HepG2 (cell line): Measurements from ENCODE around the gene TBC1D14. TPM values are rescaled to one million over a fixed set of nuclear protein-coding genes. Genes with fewer than 3 reads are reported as not detected.
A peak's percentile ranks its signal among the peaks of the same experiment; 100 is the strongest.

Source experiments
- ATAC-seq: fragments of 200-7000 bp; cut with Tn5 transposase; 3 replicates; pipeline ENCODE4 v1.9.1; 2020; ENCODE audit warnings: mild to moderate bottlenecking, moderate library complexity
- BruUV-seq: library from RNA; stranded (reverse); fragments of 400-500 nt; replicated peaks from 2 replicates; lab custom pipeline; 2021; lab: Mats Ljungman, UMichigan
- CTCF ChIA-PET: fragments of 300-600 bp; formaldehyde crosslinking; extraction: SDS; loops from one replicate; lab custom pipeline; 2021; ENCODE audit warnings: low total read pairs, inconsistent platforms, low intra/inter-chr PET ratio; lab: Yijun Ruan, JAX
- POLR2A ChIA-PET: fragments of 350-600 bp; sonication (Branson Sonifier 250); formaldehyde crosslinking; loops from one replicate; lab custom pipeline; 2020; ENCODE audit warnings: antibody characterized with exemption, inconsistent platforms; lab: Yijun Ruan, JAX
- DNase-seq: peaks from one replicate; pipeline ENCODE4 v3.0.0-alpha.2; 2015; ENCODE audit warnings: low spot score
- FAIRE-seq: peaks from 3 replicates; lab custom pipeline; 2011; peaks lifted over from hg19 to GRCh38; lab: Jason Lieb, UNC
- H2AFZ ChIP-seq: one replicate; pipeline ENCODE4 v1.6.1; 2011; ENCODE audit warnings: low read length, inconsistent platforms
- H3K27ac ChIP-seq: fragments of 300-600 bp; 3 replicates; pipeline ENCODE4 v1.8.0; 2011; ENCODE audit warnings: mixed run types, mild to moderate bottlenecking, mixed read lengths, low read length, inconsistent platforms; ENCODE audit not compliant: insufficient read depth; ENCODE audit errors: extremely low read length
- H3K27me3 ChIP-seq, 2 experiments: fragments of 200-600 bp in 1 of 2; 2 replicates in 1 of 2; 3 replicates in 1 of 2; pipeline versions ENCODE4 v1.6.0 to v1.8.0; 2011; ENCODE audit warnings: low read length in 2 of 2, mild to moderate bottlenecking in 2 of 2, moderate library complexity in 2 of 2, inconsistent platforms in 1 of 2; ENCODE audit not compliant: insufficient read depth in 2 of 2, control insufficient read depth in 1 of 2
- H3K36me3 ChIP-seq, 2 experiments: fragments of 200-600 bp in 1 of 2; replicated peaks in 1 of 2; 2 replicates in 1 of 2; 3 replicates in 1 of 2; pipeline versions ENCODE4 v1.5.1 to v1.8.0; 2011; ENCODE audit warnings: low read length in 2 of 2, inconsistent platforms in 1 of 2; ENCODE audit not compliant: insufficient read depth in 2 of 2, control insufficient read depth in 1 of 2
- H3K4me1 ChIP-seq: 2 replicates; pipeline ENCODE4 v1.5.1; 2012; ENCODE audit warnings: low read length, inconsistent platforms; ENCODE audit not compliant: insufficient read depth
- H3K4me2 ChIP-seq: 2 replicates; pipeline ENCODE4 v1.6.0; 2011; ENCODE audit warnings: low read depth, low read length, inconsistent platforms
- H3K4me3 ChIP-seq, 3 experiments: fragments of 200-600 bp in 1 of 3; sonication (generic), shearing (Covaris generic) in 1 of 3; replicated peaks in 1 of 3; 2 replicates each; pipeline ENCODE4 v1.5.1; 2011 to 2016; ENCODE audit warnings: low read length in 3 of 3, inconsistent platforms in 2 of 3, low read depth in 2 of 3, mild to moderate bottlenecking in 2 of 3, control low read depth in 1 of 3, mixed read lengths in 1 of 3; ENCODE audit not compliant: insufficient read depth in 1 of 3
- H3K79me2 ChIP-seq: one replicate; pipeline ENCODE4 v1.6.1; 2011; ENCODE audit warnings: low read length, inconsistent platforms; ENCODE audit not compliant: insufficient read depth
- H3K9ac ChIP-seq: 2 replicates; pipeline ENCODE4 v1.6.0; 2011; ENCODE audit warnings: mild to moderate bottlenecking, low read depth, low read length, inconsistent platforms; ENCODE audit not compliant: insufficient read depth
- H3K9me3 ChIP-seq: 2 replicates; pipeline ENCODE4 v1.5.1; 2012; ENCODE audit warnings: mild to moderate bottlenecking, low read length
- H4K20me1 ChIP-seq: 2 replicates; pipeline ENCODE4 v1.6.0; 2011; ENCODE audit warnings: inconsistent platforms, mild to moderate bottlenecking, low read length, moderate library complexity; ENCODE audit not compliant: insufficient read depth
- AGO2 ChIP-seq: fragments of 200-400 bp; formaldehyde crosslinking; optimal IDR thresholded peaks from 2 replicates; pipeline ENCODE3; 2017; ENCODE audit warnings: mild to moderate bottlenecking, low read depth, low read length, moderate library complexity
- HDAC1 ChIP-seq: sonication (generic); formaldehyde crosslinking; IDR thresholded peaks from 2 replicates; pipeline ENCODE4 v1.5.1; 2020; ENCODE audit warnings: mild to moderate bottlenecking, missing genetic modification reagents
- HNF4G ChIP-seq, 2 experiments: sonication (generic) in 1 of 2; formaldehyde crosslinking in 1 of 2; IDR thresholded peaks; 2 replicates each; pipeline versions ENCODE4 v1.4.0 to v1.6.1; 2011 to 2020; ENCODE audit warnings: borderline replicate concordance in 2 of 2, low read depth in 2 of 2, mild to moderate bottlenecking in 2 of 2, low read length in 1 of 2, missing genetic modification reagents in 1 of 2, moderate library complexity in 1 of 2
- MAFK ChIP-seq, 2 experiments: IDR thresholded peaks in 1 of 2; conservative IDR thresholded peaks in 1 of 2; 2 replicates each; pipeline ENCODE4 v1.6.1; 2011; ENCODE audit warnings: improper control_type of control experiment in 2 of 2, low read length in 2 of 2
- TCF12 ChIP-seq, 2 experiments: fragments of 450-650 bp in 1 of 2; sonication (generic) in 1 of 2; formaldehyde crosslinking in 1 of 2; IDR thresholded peaks; 2 replicates each; pipeline versions ENCODE4 v1.6.1 to v1.8.0; 2017 to 2022; ENCODE audit warnings: antibody characterized with exemption in 1 of 2, mild to moderate bottlenecking in 1 of 2, missing genetic modification reagents in 1 of 2, moderate library complexity in 1 of 2
- U2AF2 ChIP-seq: fragments of 200-400 bp; formaldehyde crosslinking; IDR thresholded peaks from 2 replicates; pipeline ENCODE4 v1.6.1; 2017; ENCODE audit warnings: low read depth, mild to moderate bottlenecking, low read length
- ZNF430 ChIP-seq: sonication (generic); formaldehyde crosslinking; IDR thresholded peaks from 2 replicates; pipeline ENCODE4 v1.9.0; 2021; ENCODE audit warnings: mild to moderate bottlenecking, missing genetic modification reagents
- ZNF570 ChIP-seq: sonication (generic); formaldehyde crosslinking; IDR thresholded peaks from 2 replicates; pipeline ENCODE4 v1.4.0; 2020; ENCODE audit warnings: mild to moderate bottlenecking, missing genetic modification reagents, borderline replicate concordance
- ZNF75D ChIP-seq: sonication (generic); formaldehyde crosslinking; IDR thresholded peaks from 2 replicates; pipeline ENCODE4 v1.8.1; 2023; ENCODE audit warnings: missing genetic modification reagents, mild to moderate bottlenecking, borderline replicate concordance
- ZNF772 ChIP-seq: sonication (generic); formaldehyde crosslinking; IDR thresholded peaks from 2 replicates; pipeline ENCODE4 v1.5.0; 2020; ENCODE audit warnings: mild to moderate bottlenecking, missing genetic modification reagents
- ZNF792 ChIP-seq: IDR thresholded peaks from 2 replicates; pipeline ENCODE4 v1.6.1; 2016
- WGBS: methylation state at CpG from one replicate; pipeline ENCODE4 v1.1.6; 2017; ENCODE audit warnings: low lambda C conversion rate; 5-methylcytosine and 5-hydroxymethylcytosine counted together
- in situ Hi-C: cut with HindIII; loops from 2 replicates; pipeline ENCODE4 v1.10.0; 2017; ENCODE audit warnings: low pct_unique_long_range_greater_than_20kb; ENCODE audit not compliant: extremely low pct_ligation_motif_present
- intact Hi-C: fragments of 100-400 bp; cut with micrococcal nuclease; formaldehyde crosslinking; loops from one replicate; pipeline ENCODE4 v1.10.0; 2022; ENCODE audit not compliant: unreplicated experiment
- polyA plus RNA-seq, 8 experiments: library from polyadenylated mRNA; depleted of rRNA in 3 of 8; stranded (reverse) in 7 of 8; unstranded in 1 of 8; fragments of >200 nt; fragmentation: Illumina TruSeq in 4 of 8; extraction: Trizol in 4 of 8; gene quantifications; 2 replicates each; pipeline versions ENCODE4 v1.2.1 to v1.2.3, GENCODE V29; 2011 to 2016; ENCODE audit warnings: low read depth in 4 of 8, missing spikeins in 1 of 8, mixed read lengths in 1 of 8; ENCODE audit not compliant: insufficient read depth in 1 of 8
- total RNA-seq, 5 experiments: library from RNA; depleted of rRNA; stranded (reverse); fragments of >200 nt; fragmentation: Illumina TruSeq; extraction: Trizol; gene quantifications; 2 replicates each; pipeline ENCODE4 v1.2.3, GENCODE V29; 2016; ENCODE audit warnings: low read depth in 1 of 5
- TF ChIP-seq, protein P1 (sequence below): sonication (generic); formaldehyde crosslinking; IDR thresholded peaks from 2 replicates; pipeline ENCODE4 v1.5.1; 2020; ENCODE audit warnings: mild to moderate bottlenecking, missing genetic modification reagents, moderate library complexity
- TF ChIP-seq, protein P2 (sequence below): sonication (generic); formaldehyde crosslinking; IDR thresholded peaks from 2 replicates; pipeline ENCODE4 v1.9.0; 2021; ENCODE audit warnings: missing genetic modification reagents, borderline replicate concordance
- TF ChIP-seq, protein P3 (sequence below): sonication (generic); formaldehyde crosslinking; IDR thresholded peaks from 2 replicates; pipeline ENCODE4 v1.4.0; 2020; ENCODE audit warnings: missing genetic modification reagents

Gene TBC1D14
- total and polyA plus RNA-seq, 2 of the 13 experiments (the other 11 are each of a cell fraction or from before 2014, with no cell fraction given) = 29.5 to 46.5 TPM

GRCh38 chr4:6916069-6916586, 6.5 kb downstream of the TBC1D14 start (continued):
- TF ChIP-seq HNF4G (IDR thresholded peaks at IDR 0.05; ENCODE audit: borderline replicate concordance, low read depth, low read length) = no peak
- no peak for TF ChIP-seq HNF4G (CRISPR knock-in tag; IDR thresholded peaks at IDR 0.05; ENCODE audit: borderline replicate concordance, low read depth)
- TF ChIP-seq TCF12 (IDR thresholded peaks at IDR 0.05) = no peak
- TF ChIP-seq TCF12 (CRISPR knock-in tag; IDR thresholded peaks at IDR 0.05) = no peak
- TF ChIP-seq ZNF792 = no peak
- TF ChIP-seq AGO2 = no peak
- TF ChIP-seq ZNF75D (CRISPR knock-in tag) = no peak

GRCh38 chr4:6916587-6917460, 7.2 kb downstream of the TBC1D14 start:
- in situ Hi-C loops = no loop called here
- FAIRE-seq = no peak
- BruUV-seq = no TSS peak
- POLR2A ChIA-PET = interaction anchor here (0.8 to 2.1 kb wide), 14 partner anchors 8 to 150 kb away, joined by 3 to 16 read pairs (median 6); partner anchors contain the start of gene TBC1D14
- Histone ChIP-seq H4K20me1 (peaks cover 46% of the 10 kb centered on the region; the same call in 1 of the 2 replicates), H2AFZ (no peak overlapping the region), H3K27me3 (no peaks in the 10 kb centered on the region), H3K9me3 (no peaks in the 10 kb centered on the region), H3K27ac (peak overlapping the region; percentile 75), H3K4me3 (peak overlapping the region in 2 of 3 experiments; percentile 2 to 35; a peak in 1 of 6 replicates), H3K4me2 (peak overlapping the region; percentile 80), H3K4me1 (peaks cover 79% of the 10 kb centered on the region), H3K79me2 (peaks cover 62% of the 10 kb centered on the region), H3K9ac (peak overlapping the region; percentile 59), H3K36me3 (0 out of 5 replicates have a peak, but pooled peaks cover 0 to 2% of the 10 kb centered on the region in 2 experiments)
- ATAC-seq = peak; percentile 13
- 75% methylated on average over 14 of the region's 15 CpGs for WGBS
- intact Hi-C loops = no loop called here
- no peak for DNase-seq
- CTCF ChIA-PET = interaction anchor here (1.9 kb wide), 1 partner anchor 24 kb away, joined by 6 read pairs; no protein-coding TSS in a partner anchor
- no peak for TF ChIP-seq ZNF430 (CRISPR knock-in tag)
- TF ChIP-seq MAFK (conservative IDR thresholded peaks at IDR 0.05 in 1 of 2, IDR thresholded peaks at IDR 0.05 in 1 of 2; ENCODE audit: low read length in 2 of 2) = peak; percentile 73 to 78
- TF ChIP-seq, protein P1, sequence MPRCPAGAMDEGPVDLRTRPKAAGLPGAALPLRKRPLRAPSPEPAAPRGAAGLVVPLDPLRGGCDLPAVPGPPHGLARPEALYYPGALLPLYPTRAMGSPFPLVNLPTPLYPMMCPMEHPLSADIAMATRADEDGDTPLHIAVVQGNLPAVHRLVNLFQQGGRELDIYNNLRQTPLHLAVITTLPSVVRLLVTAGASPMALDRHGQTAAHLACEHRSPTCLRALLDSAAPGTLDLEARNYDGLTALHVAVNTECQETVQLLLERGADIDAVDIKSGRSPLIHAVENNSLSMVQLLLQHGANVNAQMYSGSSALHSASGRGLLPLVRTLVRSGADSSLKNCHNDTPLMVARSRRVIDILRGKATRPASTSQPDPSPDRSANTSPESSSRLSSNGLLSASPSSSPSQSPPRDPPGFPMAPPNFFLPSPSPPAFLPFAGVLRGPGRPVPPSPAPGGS (CRISPR knock-in tag) = no peak
- TF ChIP-seq, protein P2, sequence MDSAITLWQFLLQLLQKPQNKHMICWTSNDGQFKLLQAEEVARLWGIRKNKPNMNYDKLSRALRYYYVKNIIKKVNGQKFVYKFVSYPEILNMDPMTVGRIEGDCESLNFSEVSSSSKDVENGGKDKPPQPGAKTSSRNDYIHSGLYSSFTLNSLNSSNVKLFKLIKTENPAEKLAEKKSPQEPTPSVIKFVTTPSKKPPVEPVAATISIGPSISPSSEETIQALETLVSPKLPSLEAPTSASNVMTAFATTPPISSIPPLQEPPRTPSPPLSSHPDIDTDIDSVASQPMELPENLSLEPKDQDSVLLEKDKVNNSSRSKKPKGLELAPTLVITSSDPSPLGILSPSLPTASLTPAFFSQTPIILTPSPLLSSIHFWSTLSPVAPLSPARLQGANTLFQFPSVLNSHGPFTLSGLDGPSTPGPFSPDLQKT (CRISPR knock-in tag) = no peak
- TF ChIP-seq HDAC1 (CRISPR knock-in tag) = no peak
- TF ChIP-seq, protein P3, sequence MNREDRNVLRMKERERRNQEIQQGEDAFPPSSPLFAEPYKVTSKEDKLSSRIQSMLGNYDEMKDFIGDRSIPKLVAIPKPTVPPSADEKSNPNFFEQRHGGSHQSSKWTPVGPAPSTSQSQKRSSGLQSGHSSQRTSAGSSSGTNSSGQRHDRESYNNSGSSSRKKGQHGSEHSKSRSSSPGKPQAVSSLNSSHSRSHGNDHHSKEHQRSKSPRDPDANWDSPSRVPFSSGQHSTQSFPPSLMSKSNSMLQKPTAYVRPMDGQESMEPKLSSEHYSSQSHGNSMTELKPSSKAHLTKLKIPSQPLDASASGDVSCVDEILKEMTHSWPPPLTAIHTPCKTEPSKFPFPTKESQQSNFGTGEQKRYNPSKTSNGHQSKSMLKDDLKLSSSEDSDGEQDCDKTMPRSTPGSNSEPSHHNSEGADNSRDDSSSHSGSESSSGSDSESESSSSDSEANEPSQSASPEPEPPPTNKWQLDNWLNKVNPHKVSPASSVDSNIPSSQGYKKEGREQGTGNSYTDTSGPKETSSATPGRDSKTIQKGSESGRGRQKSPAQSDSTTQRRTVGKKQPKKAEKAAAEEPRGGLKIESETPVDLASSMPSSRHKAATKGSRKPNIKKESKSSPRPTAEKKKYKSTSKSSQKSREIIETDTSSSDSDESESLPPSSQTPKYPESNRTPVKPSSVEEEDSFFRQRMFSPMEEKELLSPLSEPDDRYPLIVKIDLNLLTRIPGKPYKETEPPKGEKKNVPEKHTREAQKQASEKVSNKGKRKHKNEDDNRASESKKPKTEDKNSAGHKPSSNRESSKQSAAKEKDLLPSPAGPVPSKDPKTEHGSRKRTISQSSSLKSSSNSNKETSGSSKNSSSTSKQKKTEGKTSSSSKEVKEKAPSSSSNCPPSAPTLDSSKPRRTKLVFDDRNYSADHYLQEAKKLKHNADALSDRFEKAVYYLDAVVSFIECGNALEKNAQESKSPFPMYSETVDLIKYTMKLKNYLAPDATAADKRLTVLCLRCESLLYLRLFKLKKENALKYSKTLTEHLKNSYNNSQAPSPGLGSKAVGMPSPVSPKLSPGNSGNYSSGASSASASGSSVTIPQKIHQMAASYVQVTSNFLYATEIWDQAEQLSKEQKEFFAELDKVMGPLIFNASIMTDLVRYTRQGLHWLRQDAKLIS = no peak
- no peak for TF ChIP-seq ZNF570 (CRISPR knock-in tag)
- no peak for TF ChIP-seq U2AF2
- no peak for TF ChIP-seq ZNF772 (CRISPR knock-in tag)
